HepG2 (cell line): Measurements from ENCODE around the gene ZNF326. TPM values are rescaled to one million over a fixed set of nuclear protein-coding genes. Genes with fewer than 3 reads are reported as not detected.

ENCODE experiments used
- AFF4 ChIP-seq: sonication (generic); formaldehyde crosslinking; IDR thresholded peaks from 2 replicates; pipeline ENCODE4 v1.4.0; 2020; ENCODE audit warnings: missing genetic modification reagents
- EED ChIP-seq: sonication (generic); formaldehyde crosslinking; IDR thresholded peaks from 2 replicates; pipeline ENCODE4 v1.5.0; 2020; ENCODE audit warnings: mild to moderate bottlenecking, missing genetic modification reagents
- GFI1 ChIP-seq: sonication (generic); formaldehyde crosslinking; IDR thresholded peaks from 2 replicates; pipeline ENCODE4 v1.5.0; 2020; ENCODE audit warnings: missing genetic modification reagents, mild to moderate bottlenecking, borderline replicate concordance
- HOXD1 ChIP-seq: sonication (generic); formaldehyde crosslinking; IDR thresholded peaks from 2 replicates; pipeline ENCODE4 v1.5.0; 2020; ENCODE audit warnings: missing genetic modification reagents
- KMT2B ChIP-seq: IDR thresholded peaks from 2 replicates; pipeline ENCODE4 v1.6.1; 2016; ENCODE audit warnings: missing genetic modification reagents, missing compliant biosample characterization
- ZFP36 ChIP-seq: fragments of 150-350 bp; IDR thresholded peaks from 2 replicates; pipeline ENCODE4 v1.6.1; 2018; ENCODE audit warnings: borderline replicate concordance, low read length, low read depth; ENCODE audit not compliant: partially characterized antibody
- ZKSCAN1 ChIP-seq: fragments of 150-350 bp; IDR thresholded peaks from 2 replicates; pipeline ENCODE4 v1.6.1; 2014; ENCODE audit warnings: low read length
- ZNF569 ChIP-seq: sonication (generic); formaldehyde crosslinking; IDR thresholded peaks from 2 replicates; pipeline ENCODE4 v1.5.0; 2020; ENCODE audit warnings: mild to moderate bottlenecking, missing genetic modification reagents, moderate library complexity, borderline replicate concordance
- ZSCAN20 ChIP-seq: sonication (generic); formaldehyde crosslinking; IDR thresholded peaks from 2 replicates; pipeline ENCODE4 v1.4.0; 2020; ENCODE audit warnings: missing genetic modification reagents, mild to moderate bottlenecking, borderline replicate concordance
- ZSCAN5A ChIP-seq: sonication (generic); formaldehyde crosslinking; IDR thresholded peaks from 2 replicates; pipeline ENCODE4 v1.8.0; 2022; ENCODE audit warnings: mild to moderate bottlenecking, missing genetic modification reagents, borderline replicate concordance
- polyA plus RNA-seq, 8 experiments: library from polyadenylated mRNA; depleted of rRNA in 3 of 8; stranded (reverse) in 7 of 8; unstranded in 1 of 8; fragments of >200 nt; fragmentation: Illumina TruSeq in 4 of 8; extraction: Trizol in 4 of 8; gene quantifications; 2 replicates each; pipeline versions ENCODE4 v1.2.1 to v1.2.3, GENCODE V29; 2011 to 2016; ENCODE audit warnings: low read depth in 4 of 8, missing spikeins in 1 of 8, mixed read lengths in 1 of 8; ENCODE audit not compliant: insufficient read depth in 1 of 8
- total RNA-seq, 5 experiments: library from RNA; depleted of rRNA; stranded (reverse); fragments of >200 nt; fragmentation: Illumina TruSeq; extraction: Trizol; gene quantifications; 2 replicates each; pipeline ENCODE4 v1.2.3, GENCODE V29; 2016; ENCODE audit warnings: low read depth in 1 of 5
- TF ChIP-seq, protein P1 (sequence below): IDR thresholded peaks from 2 replicates; pipeline ENCODE4 v1.6.1; 2016; ENCODE audit warnings: low read depth, control low read depth
- TF ChIP-seq, protein P2 (sequence below): IDR thresholded peaks from 2 replicates; pipeline ENCODE4 v1.6.1; 2016; ENCODE audit warnings: low read depth, borderline replicate concordance
- TF ChIP-seq, protein P3 (sequence below): IDR thresholded peaks from 2 replicates; pipeline ENCODE4 v1.6.1; 2012; ENCODE audit warnings: low read length, improper control_type of control experiment
- TF ChIP-seq, protein P4 (sequence below): sonication (generic); formaldehyde crosslinking; IDR thresholded peaks from 2 replicates; pipeline ENCODE4 v1.5.0; 2020; ENCODE audit warnings: mild to moderate bottlenecking, missing genetic modification reagents, borderline replicate concordance

Gene ZNF326
- total and polyA plus RNA-seq, 2 of the 13 experiments (the other 11 are each of a cell fraction or from before 2014, with no cell fraction given): 6.3 to 16.4 TPM

DNA sequence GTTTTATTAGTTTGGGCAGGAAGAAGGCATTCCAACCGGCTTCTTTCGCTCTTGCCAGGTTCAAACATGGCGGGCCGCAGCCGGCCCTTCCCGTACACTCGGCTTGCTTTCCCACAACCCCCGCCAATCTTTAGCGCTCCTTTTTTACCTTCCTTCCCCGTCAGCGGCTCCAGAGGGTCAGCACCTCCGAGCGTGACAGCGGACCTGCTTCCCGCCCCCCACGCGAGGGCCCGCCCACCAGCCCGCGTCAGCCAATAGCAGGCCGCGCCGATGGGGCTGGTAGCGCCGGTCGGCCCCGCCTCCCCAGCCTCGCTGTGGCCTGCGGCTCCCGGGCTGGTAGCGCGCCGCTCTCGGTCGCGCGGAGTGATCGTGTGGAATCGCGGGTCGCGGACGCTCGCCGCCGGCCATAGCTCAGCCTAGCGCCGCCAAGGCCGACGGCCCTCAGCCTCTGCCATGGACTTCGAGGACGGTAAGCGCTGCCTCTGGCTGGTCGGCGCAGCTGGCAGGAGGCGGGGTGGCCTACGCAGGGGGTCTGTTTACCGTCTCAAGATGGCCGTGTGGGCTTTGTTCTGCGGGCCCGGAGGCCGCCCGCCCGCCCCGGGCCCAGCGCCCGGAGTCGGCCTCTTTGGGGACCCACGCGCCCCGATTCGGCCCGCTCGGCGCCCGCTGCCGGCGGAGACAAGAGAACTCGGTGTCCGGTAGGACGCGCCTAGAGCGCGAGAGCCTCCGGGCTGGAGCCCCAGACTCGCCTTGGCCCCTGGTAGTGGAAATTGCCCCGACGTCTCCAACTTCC lies at the start of gene ZNF326 (continued):
- TF ChIP-seq ZSCAN5A (CRISPR knock-in tag) (no peak; the same call in 1 of the 2 replicates), GFI1 (CRISPR knock-in tag) (peak; percentile 33; the same call in 1 of the 2 replicates), AFF4 (CRISPR knock-in tag) (peak; percentile 58; the same call in 1 of the 2 replicates), KMT2B (CRISPR knock-in tag) (peak; percentile 87), HOXD1 (no peak), ZKSCAN1 (no peak), ZFP36 (no peak), ZSCAN20 (CRISPR knock-in tag) (peak; percentile 3; the same call in 1 of the 2 replicates), EED (CRISPR knock-in tag) (peak; percentile 95), ZNF569 (CRISPR knock-in tag) (no peak)
- TF ChIP-seq, protein P1, sequence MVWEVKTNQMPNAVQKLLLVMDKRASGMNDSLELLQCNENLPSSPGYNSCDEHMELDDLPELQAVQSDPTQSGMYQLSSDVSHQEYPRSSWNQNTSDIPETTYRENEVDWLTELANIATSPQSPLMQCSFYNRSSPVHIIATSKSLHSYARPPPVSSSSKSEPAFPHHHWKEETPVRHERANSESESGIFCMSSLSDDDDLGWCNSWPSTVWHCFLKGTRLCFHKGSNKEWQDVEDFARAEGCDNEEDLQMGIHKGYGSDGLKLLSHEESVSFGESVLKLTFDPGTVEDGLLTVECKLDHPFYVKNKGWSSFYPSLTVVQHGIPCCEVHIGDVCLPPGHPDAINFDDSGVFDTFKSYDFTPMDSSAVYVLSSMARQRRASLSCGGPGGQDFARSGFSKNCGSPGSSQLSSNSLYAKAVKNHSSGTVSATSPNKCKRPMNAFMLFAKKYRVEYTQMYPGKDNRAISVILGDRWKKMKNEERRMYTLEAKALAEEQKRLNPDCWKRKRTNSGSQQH (CRISPR knock-in tag): no peak; the same call in 1 of the 2 replicates
- TF ChIP-seq, protein P2, sequence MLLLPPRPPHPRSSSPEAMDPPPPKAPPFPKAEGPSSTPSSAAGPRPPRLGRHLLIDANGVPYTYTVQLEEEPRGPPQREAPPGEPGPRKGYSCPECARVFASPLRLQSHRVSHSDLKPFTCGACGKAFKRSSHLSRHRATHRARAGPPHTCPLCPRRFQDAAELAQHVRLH (CRISPR knock-in tag): peak; percentile 86; the same call in 1 of the 2 replicates
- TF ChIP-seq, protein P3, sequence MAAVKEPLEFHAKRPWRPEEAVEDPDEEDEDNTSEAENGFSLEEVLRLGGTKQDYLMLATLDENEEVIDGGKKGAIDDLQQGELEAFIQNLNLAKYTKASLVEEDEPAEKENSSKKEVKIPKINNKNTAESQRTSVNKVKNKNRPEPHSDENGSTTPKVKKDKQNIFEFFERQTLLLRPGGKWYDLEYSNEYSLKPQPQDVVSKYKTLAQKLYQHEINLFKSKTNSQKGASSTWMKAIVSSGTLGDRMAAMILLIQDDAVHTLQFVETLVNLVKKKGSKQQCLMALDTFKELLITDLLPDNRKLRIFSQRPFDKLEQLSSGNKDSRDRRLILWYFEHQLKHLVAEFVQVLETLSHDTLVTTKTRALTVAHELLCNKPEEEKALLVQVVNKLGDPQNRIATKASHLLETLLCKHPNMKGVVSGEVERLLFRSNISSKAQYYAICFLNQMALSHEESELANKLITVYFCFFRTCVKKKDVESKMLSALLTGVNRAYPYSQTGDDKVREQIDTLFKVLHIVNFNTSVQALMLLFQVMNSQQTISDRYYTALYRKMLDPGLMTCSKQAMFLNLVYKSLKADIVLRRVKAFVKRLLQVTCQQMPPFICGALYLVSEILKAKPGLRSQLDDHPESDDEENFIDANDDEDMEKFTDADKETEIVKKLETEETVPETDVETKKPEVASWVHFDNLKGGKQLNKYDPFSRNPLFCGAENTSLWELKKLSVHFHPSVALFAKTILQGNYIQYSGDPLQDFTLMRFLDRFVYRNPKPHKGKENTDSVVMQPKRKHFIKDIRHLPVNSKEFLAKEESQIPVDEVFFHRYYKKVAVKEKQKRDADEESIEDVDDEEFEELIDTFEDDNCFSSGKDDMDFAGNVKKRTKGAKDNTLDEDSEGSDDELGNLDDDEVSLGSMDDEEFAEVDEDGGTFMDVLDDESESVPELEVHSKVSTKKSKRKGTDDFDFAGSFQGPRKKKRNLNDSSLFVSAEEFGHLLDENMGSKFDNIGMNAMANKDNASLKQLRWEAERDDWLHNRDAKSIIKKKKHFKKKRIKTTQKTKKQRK: no peak
- TF ChIP-seq, protein P4, sequence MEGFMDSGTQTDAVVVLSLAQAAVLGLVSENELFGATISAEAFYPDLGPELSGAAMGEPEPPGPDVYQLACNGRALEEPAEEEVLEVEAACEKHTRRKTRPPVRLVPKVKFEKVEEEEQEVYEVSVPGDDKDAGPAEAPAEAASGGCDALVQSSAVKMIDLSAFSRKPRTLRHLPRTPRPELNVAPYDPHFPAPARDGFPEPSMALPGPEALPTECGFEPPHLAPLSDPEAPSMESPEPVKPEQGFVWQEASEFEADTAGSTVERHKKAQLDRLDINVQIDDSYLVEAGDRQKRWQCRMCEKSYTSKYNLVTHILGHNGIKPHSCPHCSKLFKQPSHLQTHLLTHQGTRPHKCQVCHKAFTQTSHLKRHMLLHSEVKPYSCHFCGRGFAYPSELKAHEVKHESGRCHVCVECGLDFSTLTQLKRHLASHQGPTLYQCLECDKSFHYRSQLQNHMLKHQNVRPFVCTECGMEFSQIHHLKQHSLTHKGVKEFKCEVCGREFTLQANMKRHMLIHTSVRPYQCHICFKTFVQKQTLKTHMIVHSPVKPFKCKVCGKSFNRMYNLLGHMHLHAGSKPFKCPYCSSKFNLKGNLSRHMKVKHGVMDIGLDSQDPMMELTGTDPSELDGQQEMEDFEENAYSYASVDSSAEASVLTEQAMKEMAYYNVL (CRISPR knock-in tag): 0 out of 2 replicates have a peak, but pooled peaks have one; percentile 41
